Sigmoid colon (tissue), 7 donors: ENCODE results near the gene CACNG4. TPM values are rescaled to one million over a fixed set of nuclear protein-coding genes. Genes with fewer than 3 reads are reported as not detected.

ENCODE experiments used
- DNase-seq: peaks from one replicate; pipeline ENCODE4 v3.0.0-alpha.2; 2019
- H3K27ac ChIP-seq, 4 donors: fragments of 200-600 bp; sonication (generic); one replicate each; pipeline ENCODE4 v1.5.1; 2016 to 2019; ENCODE audit warnings: mild to moderate bottlenecking in 1 of 4
- H3K27me3 ChIP-seq, 3 donors: fragments of 200-600 bp; sonication (generic); one replicate each; pipeline ENCODE4 v1.5.1; 2019; ENCODE audit warnings: mild to moderate bottlenecking in 1 of 3
- H3K36me3 ChIP-seq, 4 donors: fragments of 200-600 bp; sonication (generic); one replicate each; pipeline ENCODE4 v1.5.1; 2016 to 2019
- H3K4me1 ChIP-seq, 4 donors: fragments of 200-600 bp; sonication (generic); one replicate each; pipeline ENCODE4 v1.5.1; 2017 to 2019
- H3K4me3 ChIP-seq, 4 donors: fragments of 200-600 bp; sonication (generic); one replicate each; pipeline ENCODE4 v1.5.1; 2017 to 2019; ENCODE audit warnings: mild to moderate bottlenecking in 2 of 4, moderate library complexity in 1 of 4
- H3K9me3 ChIP-seq, 4 donors: fragments of 200-600 bp in 3 of 4; sonication (generic) in 3 of 4; one replicate each; pipeline versions ENCODE4 v1.5.1 to v1.6.1; 2013 to 2019
- CTCF ChIP-seq, 4 experiments: fragments of 450-650 bp in 3 of 4; fragments of 200-600 bp in 1 of 4; IDR thresholded peaks; one replicate each; pipeline ENCODE4 v1.5.1; 2016 to 2019; ENCODE audit warnings: antibody characterized with exemption in 4 of 4, mild to moderate bottlenecking in 3 of 4, moderate library complexity in 2 of 4
- EP300 ChIP-seq, 4 donors: sonication (generic); formaldehyde crosslinking; IDR thresholded peaks; one replicate each; pipeline ENCODE4 v1.6.1; 2017; ENCODE audit warnings: antibody characterized with exemption in 4 of 4
- POLR2A ChIP-seq, 2 donors: fragments of 450-650 bp; IDR thresholded peaks; one replicate each; pipeline ENCODE4 v1.6.1; 2016; ENCODE audit warnings: antibody characterized with exemption in 2 of 2, mild to moderate bottlenecking in 2 of 2, moderate library complexity in 2 of 2
- POLR2AphosphoS5 ChIP-seq, 4 donors: sonication (generic); formaldehyde crosslinking; IDR thresholded peaks; one replicate each; pipeline ENCODE4 v1.6.1; 2017; ENCODE audit warnings: antibody characterized with exemption in 4 of 4
- WGBS, 2 donors: extraction: QIAGEN DNeasy Blood & Tissue Kit; methylation state at CpG; one replicate each; pipeline ENCODE4 v1.1.7; 2013; 5-methylcytosine and 5-hydroxymethylcytosine counted together
- intact Hi-C: fragments of 100-400 bp; cut with DNase I; formaldehyde crosslinking; loops from one replicate; pipeline ENCODE4 v1.15.1; 2023
- polyA plus RNA-seq, 3 donors: library from polyadenylated mRNA; stranded (reverse); fragments of 200-250 nt; gene quantifications; one replicate each; pipeline ENCODE4 v1.2.3, GENCODE V29; 2013
- total RNA-seq, 4 donors: library from RNA; depleted of rRNA; stranded (reverse); fragments of >200 nt; gene quantifications; one replicate each; pipeline ENCODE4 v1.1.0, GENCODE V29; 2016
- donor health status: healthy with polysubstance abuse.
- donor health status: Bipolar disorder and iron deficiency.
- donor health status: healthy.

Gene CACNG4
- total and polyA plus RNA-seq, 7 donors = under 0.01 to 0.83 (median 0.29) TPM; not detected in 1

GRCh38 chr17:66952031-66952524 lies 12.4 kb upstream of the CACNG4 start:
- DNase-seq = no peak
- Histone ChIP-seq H3K36me3 (no peaks in the 10 kb centered on the region), H3K9me3 (no peaks in the 10 kb centered on the region), H3K4me3 (no peak overlapping the region), H3K27ac (peak overlapping the region; percentile 69 to 88 (median 80)), H3K27me3 (no peaks in the 10 kb centered on the region), H3K4me1 (peaks cover 0 to 39% (median 32%) of the 10 kb centered on the region in 4 donors)
- intact Hi-C loops = no loop called here
- TF ChIP-seq EP300 (IDR thresholded peaks at IDR 0.05) = peak in 1 of 4 donors; percentile 83
- peak in 2 of 4 donors; percentile 39 to 79 for TF ChIP-seq POLR2AphosphoS5 (IDR thresholded peaks at IDR 0.05)
- TF ChIP-seq CTCF (IDR thresholded peaks at IDR 0.05) = no peak
- TF ChIP-seq POLR2A (IDR thresholded peaks at IDR 0.05) = no peak
- 23 to 63% methylated on average over 10 of the region's 10 CpGs for WGBS, 2 donors

- DNase-seq = no peak
- H3K27ac ChIP-seq = peak overlapping the region; percentile 69 to 88 (median 80)
- H3K27me3 ChIP-seq = no peaks in the 10 kb centered on the region
- WGBS, 2 donors = 88 to 90% methylated on average over 14 of the region's 14 CpGs
- intact Hi-C loops = no loop called here
- peaks cover 0 to 47% (median 41%) of the 10 kb centered on the region in 4 donors for H3K4me1 ChIP-seq
- H3K9me3 ChIP-seq = no peaks in the 10 kb centered on the region
- no peaks in the 10 kb centered on the region for H3K36me3 ChIP-seq
- TF ChIP-seq POLR2AphosphoS5 (IDR thresholded peaks at IDR 0.05) (no peak), EP300 (IDR thresholded peaks at IDR 0.05) (no peak), CTCF (IDR thresholded peaks at IDR 0.05) (no peak), POLR2A (IDR thresholded peaks at IDR 0.05) (no peak)
- no peak overlapping the region for H3K4me3 ChIP-seq
Observed at GRCh38 chr17:66952681-66953629, 11.6 kb upstream of the CACNG4 start.

- Histone ChIP-seq H3K4me1 (peaks cover 0 to 54% (median 46%) of the 10 kb centered on the region in 4 donors), H3K36me3 (no peaks in the 10 kb centered on the region), H3K4me3 (no peak overlapping the region), H3K27me3 (no peaks in the 10 kb centered on the region), H3K27ac (peak overlapping the region; percentile 69 to 88 (median 80)), H3K9me3 (no peaks in the 10 kb centered on the region)
- WGBS, 2 donors = 72 to 73% methylated on average over 7 of the region's 7 CpGs
- TF ChIP-seq POLR2AphosphoS5 (IDR thresholded peaks at IDR 0.05) (peak in 1 of 4 donors; percentile 48), EP300 (IDR thresholded peaks at IDR 0.05) (no peak)
- no peak for DNase-seq
- intact Hi-C loops = no loop called here
Observed at GRCh38 chr17:66953630-66954020, 10.9 kb upstream of the CACNG4 start.

GRCh38 chr17:66954632-66955031 lies 9.9 kb upstream of the CACNG4 start:
- H3K4me3 ChIP-seq = no peak overlapping the region
- intact Hi-C loops = no loop called here
- H3K4me1 ChIP-seq = peaks cover 0 to 51% (median 42%) of the 10 kb centered on the region in 4 donors
- H3K27me3 ChIP-seq = no peaks in the 10 kb centered on the region
- no peak for TF ChIP-seq CTCF (IDR thresholded peaks at IDR 0.05)
- DNase-seq = no peak
- H3K27ac ChIP-seq = peak overlapping the region in 1 of 4 donors; percentile 88
- WGBS, 2 donors = 90 to 92% methylated on average over 3 of the region's 3 CpGs
- no peaks in the 10 kb centered on the region for H3K36me3 ChIP-seq
- H3K9me3 ChIP-seq = no peaks in the 10 kb centered on the region

- Histone ChIP-seq H3K4me3 (no peak overlapping the region), H3K27me3 (no peaks in the 10 kb centered on the region), H3K27ac (no peak overlapping the region), H3K9me3 (no peaks in the 10 kb centered on the region), H3K36me3 (no peaks in the 10 kb centered on the region), H3K4me1 (peaks cover 0 to 48% (median 41%) of the 10 kb centered on the region in 4 donors)
- TF ChIP-seq POLR2AphosphoS5 (IDR thresholded peaks at IDR 0.05) = no peak
- TF ChIP-seq CTCF (IDR thresholded peaks at IDR 0.05) = no peak
- DNase-seq = no peak
- intact Hi-C loops = no loop called here
- 93 to 94% methylated on average over 5 of the region's 5 CpGs for WGBS, 2 donors
Observed at GRCh38 chr17:66955821-66956220, 8.7 kb upstream of the CACNG4 start.
